Breast epithelium (tissue), 3 donors: Measurements from ENCODE around the gene ADD2.

Source experiments
- POLR2A ChIP-seq: fragments of 450-650 bp; IDR thresholded peaks from one replicate; pipeline ENCODE4 v1.6.1; 2016; ENCODE audit warnings: antibody characterized with exemption, mild to moderate bottlenecking, moderate library complexity
- TF ChIP-seq, protein P1 (sequence below), 3 donors: fragments of 450-650 bp; IDR thresholded peaks; one replicate each; pipeline ENCODE4 v1.5.1; 2016 to 2017; ENCODE audit warnings: antibody characterized with exemption in 3 of 3, mild to moderate bottlenecking in 3 of 3, moderate library complexity in 3 of 3

DNA sequence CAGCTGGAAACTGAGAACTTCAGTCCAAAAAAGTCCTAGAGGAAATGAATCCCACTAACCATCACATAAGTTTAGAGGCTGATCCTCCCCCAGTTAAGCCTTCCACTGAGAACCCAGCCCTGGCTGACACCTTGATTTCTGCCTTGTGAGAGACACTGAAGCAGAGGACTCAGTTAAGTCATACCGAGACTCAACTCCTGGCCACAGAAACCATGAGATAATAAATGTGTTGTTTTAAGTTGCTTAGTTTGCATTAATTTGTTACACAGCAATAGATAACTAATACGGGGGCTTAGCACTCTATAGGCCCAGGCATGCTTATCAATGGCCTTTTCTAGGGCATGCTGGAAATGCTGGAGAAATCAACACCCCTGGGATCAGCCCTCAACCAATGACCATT lies 3.4 kb upstream of the ADD2 start:
- TF ChIP-seq, protein P1, sequence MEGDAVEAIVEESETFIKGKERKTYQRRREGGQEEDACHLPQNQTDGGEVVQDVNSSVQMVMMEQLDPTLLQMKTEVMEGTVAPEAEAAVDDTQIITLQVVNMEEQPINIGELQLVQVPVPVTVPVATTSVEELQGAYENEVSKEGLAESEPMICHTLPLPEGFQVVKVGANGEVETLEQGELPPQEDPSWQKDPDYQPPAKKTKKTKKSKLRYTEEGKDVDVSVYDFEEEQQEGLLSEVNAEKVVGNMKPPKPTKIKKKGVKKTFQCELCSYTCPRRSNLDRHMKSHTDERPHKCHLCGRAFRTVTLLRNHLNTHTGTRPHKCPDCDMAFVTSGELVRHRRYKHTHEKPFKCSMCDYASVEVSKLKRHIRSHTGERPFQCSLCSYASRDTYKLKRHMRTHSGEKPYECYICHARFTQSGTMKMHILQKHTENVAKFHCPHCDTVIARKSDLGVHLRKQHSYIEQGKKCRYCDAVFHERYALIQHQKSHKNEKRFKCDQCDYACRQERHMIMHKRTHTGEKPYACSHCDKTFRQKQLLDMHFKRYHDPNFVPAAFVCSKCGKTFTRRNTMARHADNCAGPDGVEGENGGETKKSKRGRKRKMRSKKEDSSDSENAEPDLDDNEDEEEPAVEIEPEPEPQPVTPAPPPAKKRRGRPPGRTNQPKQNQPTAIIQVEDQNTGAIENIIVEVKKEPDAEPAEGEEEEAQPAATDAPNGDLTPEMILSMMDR (IDR thresholded peaks at IDR 0.05) = no peak
- TF ChIP-seq POLR2A = no peak
